IMR-90 (cell line): Measurements from ENCODE around the gene BTG2. TPM values are rescaled to one million over a fixed set of nuclear protein-coding genes. Genes with fewer than 3 reads are reported as not detected.

Source experiments
- ATAC-seq: fragments of 200-7000 bp; cut with Tn5 transposase; 2 replicates; pipeline ENCODE4 v1.9.1; 2020; ENCODE audit warnings: low read depth, mild to moderate bottlenecking, moderate library complexity
- BruUV-seq: library from RNA; stranded (reverse); fragments of 400-500 nt; replicated peaks from 2 replicates; lab custom pipeline; 2021; lab: Mats Ljungman, UMichigan
- CTCF ChIA-PET: fragments of 300-600 bp; formaldehyde crosslinking; extraction: SDS; loops from one replicate; lab custom pipeline; 2021; ENCODE audit warnings: antibody characterized with exemption; lab: Yijun Ruan, JAX
- POLR2A ChIA-PET: fragments of 300-600 bp; sonication (Branson Sonifier 250); formaldehyde crosslinking; loops from one replicate; lab custom pipeline; 2022; ENCODE audit warnings: antibody characterized with exemption; ENCODE audit not compliant: unreplicated experiment; lab: Charles Lee
- DNase-seq: peaks from one replicate; pipeline ENCODE4 v3.0.0; 2013
- H2AFZ ChIP-seq: replicated peaks from 2 replicates; pipeline ENCODE3; 2013; ENCODE audit warnings: low read length, mild to moderate bottlenecking; ENCODE audit not compliant: poor library complexity
- H2AK5ac ChIP-seq: 2 replicates; pipeline ENCODE4 v1.6.1; 2013; ENCODE audit warnings: low read depth, low read length, inconsistent platforms
- H2AK9ac ChIP-seq: replicated peaks from 2 replicates; pipeline ENCODE3; 2013; ENCODE audit warnings: mild to moderate bottlenecking, low read depth, low read length, moderate library complexity; ENCODE audit not compliant: poor library complexity
- H2BK120ac ChIP-seq: 2 replicates; pipeline ENCODE4 v1.6.1; 2013; ENCODE audit warnings: low read depth, low read length, inconsistent platforms
- H2BK15ac ChIP-seq: 3 replicates; pipeline ENCODE4 v1.6.1; 2013; ENCODE audit warnings: low read depth, low read length, inconsistent platforms
- H2BK20ac ChIP-seq: 2 replicates; pipeline ENCODE4 v1.6.1; 2013; ENCODE audit warnings: low read depth, mild to moderate bottlenecking, inconsistent platforms, low read length, moderate library complexity
- H2BK5ac ChIP-seq: 2 replicates; pipeline ENCODE4 v1.6.1; 2013; ENCODE audit warnings: mild to moderate bottlenecking, low read depth, low read length, inconsistent platforms; ENCODE audit not compliant: poor library complexity, severe bottlenecking
- H3K14ac ChIP-seq: replicated peaks from 2 replicates; pipeline ENCODE4 v1.6.1; 2013; ENCODE audit warnings: low read depth, low read length, inconsistent platforms
- H3K18ac ChIP-seq: 2 replicates; pipeline ENCODE4 v1.6.1; 2013; ENCODE audit warnings: low read depth, low read length, control low read depth
- H3K23ac ChIP-seq: 2 replicates; pipeline ENCODE4 v1.6.1; 2013; ENCODE audit warnings: low read depth, low read length, inconsistent platforms
- H3K27ac ChIP-seq: 2 replicates; pipeline ENCODE4 v1.5.1; 2013; ENCODE audit warnings: mild to moderate bottlenecking, control low read depth, low read length; ENCODE audit not compliant: insufficient read depth
- H3K27me3 ChIP-seq: 2 replicates; pipeline ENCODE4 v1.6.1; 2013; ENCODE audit warnings: low read length; ENCODE audit not compliant: control insufficient read depth, insufficient read depth
- H3K36me3 ChIP-seq: 2 replicates; pipeline ENCODE4 v1.6.1; 2013; ENCODE audit warnings: low read length, mixed read lengths; ENCODE audit not compliant: control insufficient read depth, insufficient read depth
- H3K4ac ChIP-seq: 2 replicates; pipeline ENCODE4 v1.6.1; 2013; ENCODE audit warnings: low read depth, low read length, inconsistent platforms
- H3K4me1 ChIP-seq: 2 replicates; pipeline ENCODE4 v1.6.1; 2013; ENCODE audit warnings: low read length, mixed read lengths; ENCODE audit not compliant: control insufficient read depth, insufficient read depth
- H3K4me2 ChIP-seq: 2 replicates; pipeline ENCODE4 v1.6.1; 2013; ENCODE audit warnings: low read depth, mild to moderate bottlenecking, control low read depth, low read length, moderate library complexity
- H3K4me3 ChIP-seq: 2 replicates; pipeline ENCODE4 v1.5.1; 2013; ENCODE audit warnings: low read depth, mild to moderate bottlenecking, control low read depth, low read length, moderate library complexity; ENCODE audit not compliant: insufficient read depth
- H3K56ac ChIP-seq: 2 replicates; pipeline ENCODE4 v1.6.1; 2013; ENCODE audit warnings: low read length, inconsistent platforms; ENCODE audit not compliant: insufficient read depth; ENCODE audit errors: extremely low read depth
- H3K79me1 ChIP-seq, 2 experiments: 2 replicates each; pipeline ENCODE4 v1.6.1; 2013; ENCODE audit warnings: low read length in 2 of 2, inconsistent platforms in 1 of 2, low read depth in 1 of 2
- H3K9ac ChIP-seq: 2 replicates; pipeline ENCODE4 v1.6.1; 2013; ENCODE audit warnings: low read depth, low read length, control low read depth
- H3K9me1 ChIP-seq: 2 replicates; pipeline ENCODE4 v1.6.1; 2013; ENCODE audit warnings: low read length, inconsistent platforms; ENCODE audit not compliant: insufficient read depth
- H3K9me3 ChIP-seq: 2 replicates; pipeline ENCODE4 v1.6.1; 2013; ENCODE audit warnings: low read length; ENCODE audit not compliant: control insufficient read depth, insufficient read depth
- H4K20me1 ChIP-seq: 2 replicates; pipeline ENCODE4 v1.6.1; 2013; ENCODE audit warnings: low read length, inconsistent platforms; ENCODE audit not compliant: insufficient read depth
- H4K5ac ChIP-seq: 2 replicates; pipeline ENCODE4 v1.6.1; 2013; ENCODE audit warnings: mild to moderate bottlenecking, low read depth, low read length, control low read depth
- H4K8ac ChIP-seq, 2 experiments: 2 replicates each; pipeline ENCODE4 v1.6.1; 2013; ENCODE audit warnings: low read depth in 2 of 2, low read length in 2 of 2, control low read depth in 1 of 2, inconsistent platforms in 1 of 2
- H4K91ac ChIP-seq: 2 replicates; pipeline ENCODE4 v1.6.1; 2013; ENCODE audit warnings: low read depth, low read length, inconsistent platforms; ENCODE audit not compliant: insufficient read depth
- BHLHE40 ChIP-seq: fragments of 150-350 bp; IDR thresholded peaks from 2 replicates; pipeline ENCODE4 v1.6.1; 2016; ENCODE audit warnings: mild to moderate bottlenecking, low read depth, low read length
- CEBPB ChIP-seq: IDR thresholded peaks from 2 replicates; pipeline ENCODE4 v1.6.1; 2012; ENCODE audit warnings: low read depth, low read length, improper control_type of control experiment
- CHD1 ChIP-seq: IDR thresholded peaks from 2 replicates; pipeline ENCODE4 v1.6.1; 2012; ENCODE audit warnings: low read depth, low read length, improper control_type of control experiment
- CTCF ChIP-seq: conservative IDR thresholded peaks from 2 replicates; pipeline ENCODE4 v1.5.1; 2012; ENCODE audit warnings: mild to moderate bottlenecking, low read depth, low read length, improper control_type of control experiment
- FOS ChIP-seq: fragments of 150-350 bp; IDR thresholded peaks from 2 replicates; pipeline ENCODE4 v1.6.1; 2016; ENCODE audit warnings: low read depth, low read length
- MAFK ChIP-seq: IDR thresholded peaks from 2 replicates; pipeline ENCODE4 v1.6.1; 2012; ENCODE audit warnings: low read depth, low read length, improper control_type of control experiment
- MAZ ChIP-seq: IDR thresholded peaks from 2 replicates; pipeline ENCODE4 v1.6.1; 2012; ENCODE audit warnings: low read depth, mild to moderate bottlenecking, low read length, improper control_type of control experiment, moderate library complexity, borderline replicate concordance
- MXI1 ChIP-seq: IDR thresholded peaks from 2 replicates; pipeline ENCODE4 v1.6.1; 2012; ENCODE audit warnings: low read depth, mild to moderate bottlenecking, low read length, moderate library complexity, borderline replicate concordance
- NFE2L2 ChIP-seq: fragments of 150-350 bp; IDR thresholded peaks from 2 replicates; pipeline ENCODE4 v1.6.1; 2016; ENCODE audit warnings: low read depth, mild to moderate bottlenecking, low read length
- POLR2A ChIP-seq: IDR thresholded peaks from 2 replicates; pipeline ENCODE4 v1.6.1; 2012; ENCODE audit warnings: mild to moderate bottlenecking, low read depth, low read length
- RAD21 ChIP-seq: IDR thresholded peaks from 2 replicates; pipeline ENCODE4 v1.6.1; 2012; ENCODE audit warnings: low read length, improper control_type of control experiment
- RCOR1 ChIP-seq: IDR thresholded peaks from 2 replicates; pipeline ENCODE4 v1.6.1; 2012; ENCODE audit warnings: mild to moderate bottlenecking, low read length, improper control_type of control experiment; ENCODE audit not compliant: insufficient replicate concordance
- RFX5 ChIP-seq: IDR thresholded peaks from 2 replicates; pipeline ENCODE4 v1.8.0; 2012; ENCODE audit warnings: low read depth, mild to moderate bottlenecking, low read length, moderate library complexity
- SMC3 ChIP-seq: fragments of 150-350 bp; IDR thresholded peaks from 2 replicates; pipeline ENCODE4 v1.6.1; 2016; ENCODE audit warnings: low read depth, mild to moderate bottlenecking, antibody characterized with exemption, low read length, moderate library complexity
- USF2 ChIP-seq: fragments of 150-350 bp; IDR thresholded peaks from 2 replicates; pipeline ENCODE4 v1.6.1; 2017; ENCODE audit warnings: mild to moderate bottlenecking, antibody characterized with exemption, low read length, low read depth
- WGBS, 2 experiments: methylation state at CpG; one replicate each; pipeline versions ENCODE4 v1.1.5 to v1.1.7; 2013; ENCODE audit warnings: missing lambda C conversion rate in 2 of 2; ENCODE audit not compliant: insufficient read length in 1 of 2; ENCODE audit errors: extremely low coverage in 2 of 2; 5-methylcytosine and 5-hydroxymethylcytosine counted together
- dilution Hi-C: fragments of 300-500 bp; cut with HindIII; formaldehyde crosslinking; loops from one replicate; pipeline ENCODE4 v1.14.3; 2018; ENCODE audit warnings: low sequenced_read_pairs; ENCODE audit not compliant: unreplicated experiment
- in situ Hi-C: fragments of 300-500 bp; cut with MboI; formaldehyde crosslinking; loops from 3 replicates; pipeline ENCODE4 v1.14.3; 2019; ENCODE audit warnings: low sequenced_read_pairs, inconsistent platforms, mixed read lengths
- intact Hi-C: fragments of 100-400 bp; cut with micrococcal nuclease; formaldehyde crosslinking; loops from 2 replicates; pipeline ENCODE4 v1.10.0; 2022
- polyA plus RNA-seq, 3 experiments: library from polyadenylated mRNA; depleted of rRNA; stranded (reverse); fragments of >200 nt; gene quantifications; 2 replicates each; pipeline ENCODE4 v1.2.3, GENCODE V29; 2012; ENCODE audit warnings: low replicate concordance in 1 of 3
- total RNA-seq: library from RNA; depleted of rRNA; stranded (reverse); fragments of >200 nt; gene quantifications from 2 replicates; pipeline ENCODE4 v1.2.3, GENCODE V29; 2012
- TF ChIP-seq, protein P1 (sequence below): fragments of 150-350 bp; IDR thresholded peaks from 2 replicates; pipeline ENCODE4 v1.6.1; 2016; ENCODE audit warnings: low read depth, mild to moderate bottlenecking, low read length, moderate library complexity, borderline replicate concordance

Gene BTG2
- total and polyA plus RNA-seq, 2 of the 4 experiments (the other 2 are of a cell fraction): 8.4 to 18.8 TPM

- no peak overlapping the region for H2BK20ac ChIP-seq
- no peak overlapping the region for H3K18ac ChIP-seq
- H3K56ac ChIP-seq: no peak overlapping the region
- no peak overlapping the region for H3K4me2 ChIP-seq
- no TSS peak for BruUV-seq
- H2AK5ac ChIP-seq: no peak overlapping the region
- H3K4me3 ChIP-seq: no peak overlapping the region
- H3K14ac ChIP-seq: no peak overlapping the region
- POLR2A ChIA-PET: no interaction called here
- H3K4me1 ChIP-seq: no peaks in the 10 kb centered on the region
- no peak overlapping the region for H4K8ac ChIP-seq
- no peaks in the 10 kb centered on the region for H3K36me3 ChIP-seq
- H3K9ac ChIP-seq: no peak overlapping the region
- in situ Hi-C loops (no loop called here), dilution Hi-C loops (no loop called here), intact Hi-C loops (no loop called here)
- H3K4ac ChIP-seq: no peak overlapping the region
- H3K79me1 ChIP-seq: no peaks in the 10 kb centered on the region
- no peaks in the 10 kb centered on the region for H3K9me1 ChIP-seq
- H3K9me3 ChIP-seq: no peaks in the 10 kb centered on the region
- H2BK120ac ChIP-seq: no peak overlapping the region
- H2AK9ac ChIP-seq: no peak overlapping the region
- H2AFZ ChIP-seq: peak overlapping the region; percentile 35
- no peak overlapping the region for H2BK15ac ChIP-seq
- no peak overlapping the region for H3K27ac ChIP-seq
- H3K27me3 ChIP-seq: peaks cover 15% of the 10 kb centered on the region
- no peaks in the 10 kb centered on the region for H4K20me1 ChIP-seq
- WGBS, 2 experiments: 100% methylated on average over 3 of the region's 10 CpGs; no CpG with 5 or more reads in 1 of the 2 experiments
- H2BK5ac ChIP-seq: no peak overlapping the region
- ATAC-seq (no peak), DNase-seq (no peak)
- H4K5ac ChIP-seq: no peak overlapping the region
- no peak overlapping the region for H4K91ac ChIP-seq
- TF ChIP-seq FOS (no peak), RAD21 (no peak), USF2 (no peak), POLR2A (no peak), CHD1 (no peak), MAFK (no peak), NFE2L2 (no peak), RCOR1 (no peak), MAZ (no peak), SMC3 (no peak), RFX5 (no peak), CEBPB (no peak), MXI1 (no peak), BHLHE40 (no peak), CTCF (no peak)
- TF ChIP-seq, protein P1, sequence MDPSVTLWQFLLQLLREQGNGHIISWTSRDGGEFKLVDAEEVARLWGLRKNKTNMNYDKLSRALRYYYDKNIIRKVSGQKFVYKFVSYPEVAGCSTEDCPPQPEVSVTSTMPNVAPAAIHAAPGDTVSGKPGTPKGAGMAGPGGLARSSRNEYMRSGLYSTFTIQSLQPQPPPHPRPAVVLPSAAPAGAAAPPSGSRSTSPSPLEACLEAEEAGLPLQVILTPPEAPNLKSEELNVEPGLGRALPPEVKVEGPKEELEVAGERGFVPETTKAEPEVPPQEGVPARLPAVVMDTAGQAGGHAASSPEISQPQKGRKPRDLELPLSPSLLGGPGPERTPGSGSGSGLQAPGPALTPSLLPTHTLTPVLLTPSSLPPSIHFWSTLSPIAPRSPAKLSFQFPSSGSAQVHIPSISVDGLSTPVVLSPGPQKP: no peak
- CTCF ChIA-PET: no interaction called here
- H3K23ac ChIP-seq: no peak overlapping the region
Observed at GRCh38 chr1:203263496-203263895, 41.8 kb upstream of the BTG2 start.
